Retinal pigment epithelial cell (primary cell): ENCODE results near the gene OAF.

Source experiments
- DNase-seq: peaks from one replicate; pipeline ENCODE4 v3.0.0-alpha.2; 2010; ENCODE audit warnings: low read depth
- H3K4me3 ChIP-seq: 2 replicates; pipeline ENCODE4 v1.5.1; 2011; ENCODE audit warnings: mild to moderate bottlenecking, low read length, control low read depth, moderate library complexity
- CTCF ChIP-seq: conservative IDR thresholded peaks from 2 replicates; pipeline ENCODE4 v1.5.1; 2011; ENCODE audit warnings: low read depth, low read length, control low read depth, inconsistent platforms

The OAF gene

GRCh38 chr11:120180551-120181232 lies 30.1 kb upstream of the OAF start:
- peak; percentile 49 for TF ChIP-seq CTCF
- H3K4me3 ChIP-seq = no peak overlapping the region
- peak; percentile 19 for DNase-seq

GRCh38 chr11:120181376-120181975 lies 29.4 kb upstream of the OAF start:
- no peak for TF ChIP-seq CTCF
- no peak for DNase-seq
- H3K4me3 ChIP-seq = no peak overlapping the region

GRCh38 chr11:120182372-120182771 lies 28.5 kb upstream of the OAF start:
- no peak for TF ChIP-seq CTCF
- DNase-seq = peak; percentile 23

GRCh38 chr11:120182790-120183491 lies 27.9 kb upstream of the OAF start:
- DNase-seq = no peak
- peak; percentile 70 for TF ChIP-seq CTCF
- no peak overlapping the region for H3K4me3 ChIP-seq

More at GRCh38 chr11:120182372-120182771, 28.5 kb upstream of the OAF start:
- H3K4me3 ChIP-seq = no peak overlapping the region

GRCh38 chr11:120183701-120184141 lies 27.1 kb upstream of the OAF start:
- no peak for DNase-seq
- TF ChIP-seq CTCF = no peak
- no peak overlapping the region for H3K4me3 ChIP-seq

- no peak overlapping the region for H3K4me3 ChIP-seq
- no peak for DNase-seq
- no peak for TF ChIP-seq CTCF
Observed at GRCh38 chr11:120184371-120184945, 26.4 kb upstream of the OAF start.
